AG08395 (cell line): ENCODE data around the gene APBA2.

Experiments used
- DNase-seq: peaks from one replicate; pipeline ENCODE4 v3.0.0; 2012; ENCODE audit warnings: mixed read lengths, low spot score

Gene APBA2

DNA sequence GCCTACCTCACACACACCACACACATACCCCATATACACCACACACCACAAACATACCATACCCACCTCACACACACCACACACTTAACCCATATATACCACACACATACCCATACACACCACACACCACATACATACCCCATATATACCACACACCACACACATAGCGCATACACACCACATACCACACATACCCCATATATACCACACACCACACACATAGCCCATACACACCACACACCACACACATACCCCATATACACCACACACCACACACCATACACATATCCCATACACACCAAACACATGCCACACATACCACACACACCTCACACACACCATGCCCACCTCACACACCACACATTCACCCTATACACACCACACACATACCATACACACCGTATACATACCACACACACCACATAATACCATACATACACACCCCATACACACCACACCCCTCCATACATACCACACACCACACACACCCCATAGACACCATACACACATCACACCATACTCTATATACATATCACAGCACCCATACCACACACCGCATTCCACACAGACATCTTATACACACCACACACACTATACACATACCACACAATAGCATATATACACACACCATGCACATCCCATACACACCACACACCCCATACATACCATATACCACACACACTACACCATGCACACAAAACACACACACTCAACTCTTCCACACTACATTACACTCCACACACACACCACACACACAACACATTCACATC, 29.5 kb downstream of the APBA2 start:
- no peak for DNase-seq

DNA sequence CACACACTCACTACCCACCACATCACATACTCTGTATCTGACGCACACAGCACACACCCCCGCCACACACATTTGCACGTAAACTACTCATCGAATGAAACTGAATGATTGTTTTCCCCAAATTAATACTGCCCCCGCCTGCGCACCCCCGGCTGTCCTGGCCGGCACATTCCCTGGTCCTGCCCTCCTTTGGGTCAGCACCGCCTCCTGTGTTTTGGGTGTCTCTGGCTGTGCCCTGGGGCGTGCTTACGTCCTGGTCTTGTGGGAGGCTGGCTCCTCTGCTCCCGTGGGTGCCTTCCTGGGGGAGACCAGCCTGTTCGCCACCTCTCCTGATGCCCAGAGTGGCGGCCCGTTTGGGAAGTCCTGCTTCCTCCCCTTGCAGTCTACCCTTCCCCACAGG, 30.2 kb downstream of the APBA2 start:
- no peak for DNase-seq

DNA sequence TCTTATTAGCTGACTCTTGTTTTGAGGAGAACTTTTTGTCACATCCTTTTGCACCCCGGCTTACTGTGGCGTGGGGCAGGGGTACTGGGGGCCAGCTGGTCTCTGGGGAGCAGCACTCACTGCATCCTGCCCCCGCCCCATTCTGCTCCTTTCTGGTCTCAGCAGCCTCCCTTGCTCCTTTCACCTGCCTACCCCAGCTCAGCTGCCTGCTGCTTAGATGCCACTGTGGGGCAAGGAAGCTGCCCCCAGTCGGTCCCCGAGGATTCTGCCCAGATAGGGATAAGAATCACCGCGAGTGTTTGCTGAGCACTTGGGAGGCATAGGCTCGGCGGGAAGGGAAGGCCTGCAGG, 32.0 kb downstream of the APBA2 start:
- no peak for DNase-seq

DNA sequence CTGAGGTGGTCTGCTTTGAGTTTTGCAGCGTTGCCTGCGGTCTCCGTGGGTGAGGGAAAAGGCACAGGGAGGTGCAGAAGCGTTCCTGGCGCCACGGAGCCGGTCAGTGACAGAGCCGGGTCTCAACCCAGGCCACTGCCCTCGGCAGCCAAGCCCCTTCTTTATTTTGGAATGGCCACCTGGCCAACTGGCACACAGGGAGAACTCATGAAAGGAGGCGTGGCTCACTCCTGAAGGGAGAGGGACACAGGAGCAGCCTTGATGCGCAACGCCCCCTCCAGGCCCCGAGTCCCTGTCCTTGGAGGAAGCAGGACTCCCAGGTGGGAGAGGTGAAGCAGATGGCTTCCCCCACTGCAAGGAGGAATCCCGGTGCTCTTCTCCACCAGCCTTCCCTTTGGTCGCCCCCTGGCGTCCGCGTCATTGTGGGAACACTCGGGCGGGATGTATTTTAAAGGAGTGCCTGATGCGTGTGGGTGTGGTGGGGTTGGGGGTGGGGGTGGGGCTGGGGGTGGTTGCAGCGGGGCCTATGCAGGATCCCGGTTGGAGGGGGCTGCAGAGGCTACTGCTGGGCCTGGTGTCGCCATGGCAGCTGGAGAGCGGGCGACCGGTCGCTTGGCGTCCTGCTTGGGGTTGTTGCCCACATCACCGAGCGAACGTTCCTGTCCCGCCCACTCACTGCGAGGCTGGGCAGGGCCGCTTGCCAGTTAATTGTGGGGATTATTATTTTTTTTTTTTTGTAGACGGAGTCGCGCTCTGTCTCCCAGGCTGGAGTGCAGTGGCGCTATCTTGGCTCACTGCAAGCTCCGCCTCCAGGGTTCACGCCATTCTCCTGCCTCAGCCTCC, 32.6 kb downstream of the APBA2 start:
- DNase-seq, result no peak

DNA sequence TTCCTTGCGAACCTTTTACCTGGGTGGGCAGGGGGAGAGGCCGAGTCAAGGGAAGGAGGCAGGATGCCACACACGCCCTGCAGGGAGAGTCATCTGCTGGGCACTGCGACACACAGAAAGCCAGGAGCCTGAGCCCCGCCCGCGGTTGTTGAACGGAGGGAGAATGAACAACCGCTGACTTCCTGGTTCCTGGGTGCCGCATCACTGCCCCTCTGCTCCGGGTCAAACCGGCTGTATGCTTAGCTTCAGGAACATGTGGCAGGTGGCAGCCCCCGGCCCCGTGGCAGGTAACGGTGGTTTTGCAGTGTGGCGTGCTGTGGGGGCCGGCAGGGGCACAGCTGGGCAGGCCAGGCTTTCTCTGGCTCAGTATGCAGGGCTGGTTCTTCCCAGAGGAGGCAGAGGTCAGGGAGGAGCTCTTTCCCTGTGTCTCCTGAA, 33.4 kb downstream of the APBA2 start:
- DNase-seq, result no peak

DNA sequence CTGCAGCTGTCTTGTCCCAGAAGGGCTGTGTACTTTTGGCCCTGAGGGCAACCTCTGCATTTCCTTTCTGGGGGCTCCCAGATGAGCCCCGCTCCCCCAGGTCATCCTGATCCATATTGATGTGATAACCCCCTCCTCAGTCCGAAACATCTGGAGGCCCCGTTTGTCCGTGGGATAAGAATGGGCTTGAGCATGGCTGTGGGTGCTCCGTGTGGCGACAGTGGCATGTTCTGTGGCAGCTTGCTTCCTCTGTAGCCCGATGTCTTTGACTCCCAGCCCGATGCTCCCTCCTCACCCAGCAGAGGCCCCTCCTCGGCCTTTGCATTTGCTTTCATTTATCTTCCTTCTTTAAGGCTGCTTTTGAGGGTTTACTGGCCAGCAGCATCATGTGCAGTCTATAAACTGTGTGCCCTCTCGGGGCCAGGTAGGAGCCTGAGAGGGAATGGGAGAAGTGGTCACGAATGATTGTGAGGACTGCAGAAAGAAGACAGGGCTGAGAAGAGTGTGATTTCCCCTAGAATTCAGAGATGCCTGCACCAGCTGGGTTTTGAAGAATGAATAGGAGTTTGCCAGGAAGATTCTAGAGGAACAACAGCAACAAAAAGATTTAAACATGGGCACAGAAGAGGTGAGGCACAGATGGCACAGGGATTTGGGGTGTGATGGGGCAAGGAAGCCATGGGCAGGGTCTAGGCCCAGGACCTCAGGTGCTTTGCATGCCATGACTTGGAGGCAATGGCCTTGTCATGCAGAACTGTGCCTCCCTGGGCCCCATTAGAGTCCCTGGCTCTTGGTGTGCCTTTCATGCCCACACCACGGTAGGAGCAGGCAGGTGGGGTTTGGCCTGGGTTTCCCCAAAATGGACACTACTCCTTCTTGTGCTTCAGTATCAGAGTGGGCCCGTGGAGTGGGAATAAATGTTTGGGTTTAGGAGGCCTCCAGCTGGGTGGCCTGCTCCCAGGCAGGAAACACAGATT, 34.2 kb downstream of the APBA2 start:
- no peak for DNase-seq

DNA sequence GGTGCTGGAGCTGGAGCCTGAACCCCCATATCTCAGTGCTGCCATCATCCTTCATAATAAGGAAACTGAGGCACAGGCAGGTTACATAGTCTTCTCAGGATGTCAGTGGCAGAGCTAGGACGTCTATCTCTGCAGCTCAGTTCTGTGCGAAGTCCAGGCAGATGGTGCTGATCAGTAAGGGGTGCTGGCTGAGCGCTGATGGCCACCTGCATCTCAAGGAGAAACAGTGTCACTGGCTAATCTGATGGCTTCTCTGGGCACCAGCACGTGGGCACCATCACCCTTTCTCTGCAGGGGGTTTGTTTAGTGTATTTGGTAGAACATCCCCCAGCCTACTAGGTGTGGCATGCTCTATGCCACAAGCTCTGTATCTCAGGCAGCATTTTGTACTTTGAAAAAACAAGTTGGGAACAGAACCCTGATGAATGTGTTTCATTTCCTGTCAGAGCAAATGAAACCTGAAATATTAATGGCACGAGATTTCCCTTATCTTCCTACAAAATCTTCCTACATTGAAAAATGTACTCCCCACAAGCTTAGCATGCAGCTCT, 35.1 kb downstream of the APBA2 start:
- no peak for DNase-seq

DNA sequence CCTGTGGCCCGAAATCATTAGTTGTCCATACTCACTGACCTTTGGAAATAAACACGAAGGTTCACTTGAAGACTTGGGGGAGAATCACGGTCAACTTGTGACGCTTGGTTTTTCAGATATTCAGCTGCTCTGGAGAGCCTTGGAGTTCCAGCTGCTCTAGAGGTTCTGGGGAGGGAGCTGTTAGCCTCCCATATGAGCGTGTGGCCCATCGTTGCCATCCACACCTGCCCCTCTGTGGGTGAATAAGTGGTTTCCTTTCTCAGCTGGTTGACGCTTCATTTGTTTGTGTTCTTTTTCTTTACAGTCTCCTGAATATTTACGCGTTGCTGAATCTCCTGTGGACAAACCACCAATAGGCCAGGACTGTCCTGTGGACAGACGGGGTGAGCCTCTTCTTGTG, 35.6 kb downstream of the APBA2 start:
- no peak for DNase-seq

DNA sequence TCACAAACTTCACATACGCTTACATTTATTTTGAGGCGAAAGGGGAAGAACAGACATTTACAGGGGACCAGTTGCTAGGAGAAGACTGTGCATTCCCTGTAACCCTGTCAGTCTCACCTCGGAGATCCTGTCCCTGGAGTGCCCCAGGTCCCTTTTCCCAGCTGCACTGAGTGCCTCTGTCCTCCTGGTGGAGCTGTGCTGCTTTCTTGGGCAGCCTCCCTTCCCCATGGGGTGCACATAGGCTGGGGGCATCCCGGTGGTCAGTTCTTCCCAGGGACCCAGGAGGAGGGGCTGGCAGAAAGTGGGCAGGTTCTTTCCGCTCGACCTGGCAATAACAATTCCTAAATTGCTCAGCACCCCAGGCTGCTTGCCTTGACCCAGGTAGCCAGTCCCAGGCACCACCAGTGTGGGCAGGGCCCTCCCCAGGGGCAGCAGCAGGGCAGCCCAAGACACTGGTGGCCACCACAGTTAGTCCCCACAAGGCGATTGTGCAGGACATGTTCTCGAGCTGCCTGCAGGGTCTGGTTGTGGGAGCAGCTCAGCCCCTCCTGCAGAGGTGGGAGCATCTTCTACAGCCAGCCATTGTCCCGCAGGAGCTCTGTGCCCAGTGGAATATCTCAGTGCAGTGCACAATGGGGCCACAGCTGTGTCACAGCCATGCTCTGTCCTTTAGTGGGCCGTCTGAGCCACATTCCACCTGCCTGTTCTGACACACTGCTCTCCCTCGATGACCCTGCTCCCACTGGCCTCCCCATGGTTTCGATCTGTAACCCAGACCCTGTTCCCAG, 36.3 kb downstream of the APBA2 start:
- no peak for DNase-seq

DNA sequence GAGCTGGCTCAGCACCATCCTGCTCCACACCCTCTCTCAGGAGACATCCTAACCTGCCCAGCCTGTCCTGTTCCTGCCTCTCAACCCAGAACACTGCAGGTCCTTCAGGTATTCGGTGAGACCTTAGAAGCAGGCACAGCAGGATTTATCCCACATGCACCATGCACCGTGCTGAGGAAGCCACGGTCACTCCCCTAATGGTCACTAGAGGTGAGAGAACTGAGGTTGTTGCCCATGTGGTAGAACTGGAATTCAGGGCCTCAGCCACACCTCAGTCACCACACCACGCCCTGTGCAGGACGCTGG, 36.9 kb downstream of the APBA2 start:
- DNase-seq, result no peak

DNA sequence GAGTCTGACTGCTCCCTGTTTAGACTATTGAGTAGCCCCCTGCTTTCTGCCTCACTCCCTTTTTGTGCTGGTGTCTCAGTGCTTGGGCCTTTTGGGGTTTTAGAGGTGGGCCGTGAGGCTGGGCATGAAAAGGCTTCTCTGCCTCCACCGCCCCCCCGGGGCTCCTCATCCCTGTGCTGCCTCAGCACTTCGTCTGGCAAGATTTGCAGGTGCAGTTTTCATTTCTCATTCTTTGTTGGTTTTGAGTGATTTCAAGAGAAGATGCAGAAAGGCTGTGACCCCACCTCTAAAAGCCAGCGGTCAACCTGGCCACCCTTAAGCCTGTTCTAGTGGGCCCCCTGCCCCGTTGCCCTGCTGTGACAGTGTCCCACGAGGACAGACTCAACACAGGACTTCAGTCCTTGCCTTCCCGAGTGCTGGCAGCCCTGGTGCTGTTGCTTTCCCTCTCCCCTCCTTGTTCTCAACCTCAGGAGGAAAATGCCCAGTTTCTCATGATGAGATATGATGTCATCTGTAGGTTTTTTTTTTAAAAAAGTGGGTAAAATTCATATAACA, 38.0 kb downstream of the APBA2 start:
- no peak for DNase-seq

DNA sequence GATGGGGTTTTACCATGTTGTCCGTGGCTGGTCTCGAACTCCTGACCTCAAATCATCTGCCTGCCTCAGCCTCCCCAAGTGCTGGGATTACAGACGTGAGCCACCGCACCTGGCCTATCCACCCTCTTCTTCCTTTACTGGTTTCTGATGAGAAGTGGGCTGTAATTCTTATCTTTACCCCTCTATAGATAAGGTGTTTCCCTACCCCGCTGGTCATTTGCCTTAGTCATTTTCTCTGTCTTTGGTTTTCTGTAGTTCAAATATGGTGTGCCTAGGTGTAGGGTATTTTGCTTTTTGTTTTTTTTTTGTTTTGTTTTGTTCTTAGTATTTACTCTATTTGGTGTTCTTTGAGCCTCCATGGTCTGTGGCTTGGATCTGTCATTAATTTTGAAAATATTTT, 41.3 kb downstream of the APBA2 start:
- no peak for DNase-seq

DNA sequence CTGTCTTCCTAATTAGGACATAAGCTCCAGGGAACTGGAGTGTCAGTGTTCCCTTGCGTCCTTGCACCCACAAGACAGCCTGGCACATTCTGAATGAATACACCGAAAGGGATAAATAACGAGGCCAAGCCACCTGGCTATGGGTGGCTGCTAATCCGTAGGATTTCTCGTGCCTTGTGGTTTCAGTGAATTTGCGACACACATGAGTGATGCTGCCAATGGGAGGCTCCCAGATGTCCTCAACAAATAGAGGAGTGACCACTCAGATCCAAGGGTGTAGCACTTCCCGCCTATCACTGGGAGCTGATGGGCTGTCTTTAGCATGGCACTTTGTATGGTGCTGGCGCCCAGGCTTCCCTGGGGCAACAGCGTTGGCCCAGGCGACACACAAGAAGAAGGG, 43.4 kb downstream of the APBA2 start:
- no peak for DNase-seq

DNA sequence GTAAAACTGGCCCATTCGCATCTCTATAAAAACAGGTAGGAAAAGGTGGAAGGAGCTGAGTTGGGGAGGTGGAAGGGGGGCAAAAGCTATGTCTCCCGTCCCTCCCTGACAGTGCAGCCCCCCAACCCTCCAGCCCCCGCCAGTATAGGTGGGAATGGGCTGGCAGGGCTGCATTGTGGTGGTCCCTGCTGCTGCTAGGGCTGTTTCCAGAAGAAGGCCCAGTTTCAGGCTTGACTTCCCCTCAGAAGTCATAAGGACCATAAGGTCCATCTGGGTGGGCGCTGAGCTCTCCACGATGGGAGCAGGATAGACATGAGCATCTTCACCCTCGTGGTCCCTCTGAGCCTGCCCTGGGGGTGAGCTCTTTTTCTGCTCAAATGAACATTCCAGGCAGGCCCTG, 44.2 kb downstream of the APBA2 start:
- DNase-seq, result no peak

DNA sequence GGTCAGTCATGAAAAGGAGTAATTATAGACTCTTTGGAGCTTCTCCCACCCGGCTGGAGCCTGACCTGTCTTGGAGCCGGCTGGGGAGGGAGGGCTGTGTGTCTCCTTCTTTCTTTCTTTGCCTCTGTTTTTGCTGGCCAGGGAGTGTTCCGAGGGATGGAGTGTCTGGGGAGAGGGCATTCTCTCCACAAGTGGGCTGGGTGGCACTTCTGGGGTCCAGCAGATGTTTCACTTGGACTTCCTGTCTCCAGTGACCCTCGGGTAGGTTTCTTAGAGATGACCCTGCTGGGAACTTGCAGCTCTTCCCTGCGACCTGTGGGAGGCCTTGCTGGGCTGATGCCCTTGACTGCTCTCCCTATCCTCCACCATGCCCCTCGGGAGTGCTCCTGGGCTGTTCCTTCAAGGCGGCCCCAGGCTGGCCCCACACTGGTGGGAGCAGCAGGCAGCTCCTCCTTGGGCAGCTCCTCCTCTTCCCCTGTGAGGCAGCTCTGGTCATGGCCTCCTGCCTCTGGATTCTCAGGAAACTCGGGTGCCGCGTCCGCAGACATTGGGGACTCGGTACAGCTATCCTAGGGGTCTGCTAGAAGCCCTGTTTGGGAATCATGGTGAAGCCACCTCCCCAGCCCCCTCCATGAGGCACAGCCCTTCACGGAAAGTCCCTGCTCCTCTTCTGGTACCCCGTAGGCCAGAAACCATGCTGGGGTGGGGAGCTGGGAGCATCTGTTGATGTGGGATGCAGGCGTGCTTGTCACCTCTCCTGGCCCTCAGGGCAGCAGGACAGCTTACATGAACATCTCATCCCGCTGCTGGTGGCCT, 44.9 kb downstream of the APBA2 start:
- DNase-seq, result no peak

DNA sequence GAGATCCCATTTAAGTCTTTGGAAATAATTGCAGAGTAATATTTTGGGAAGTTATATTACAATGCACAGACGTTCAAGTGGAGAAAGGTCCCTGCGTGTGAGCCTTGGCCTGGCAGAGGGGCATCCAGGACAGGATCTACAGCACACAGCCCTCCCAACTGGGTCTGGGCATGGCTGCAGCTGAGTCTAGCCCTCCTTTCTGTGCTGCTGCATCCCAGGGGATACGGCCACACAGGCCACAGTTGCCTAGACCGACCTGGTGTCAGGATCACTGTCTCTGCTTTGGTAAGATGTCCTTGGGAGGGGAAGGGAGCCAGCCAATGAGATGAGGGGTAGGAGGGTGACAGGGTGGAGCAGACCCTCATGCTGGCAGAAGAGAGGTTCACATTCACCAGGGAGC, 46.1 kb downstream of the APBA2 start:
- no peak for DNase-seq

DNA sequence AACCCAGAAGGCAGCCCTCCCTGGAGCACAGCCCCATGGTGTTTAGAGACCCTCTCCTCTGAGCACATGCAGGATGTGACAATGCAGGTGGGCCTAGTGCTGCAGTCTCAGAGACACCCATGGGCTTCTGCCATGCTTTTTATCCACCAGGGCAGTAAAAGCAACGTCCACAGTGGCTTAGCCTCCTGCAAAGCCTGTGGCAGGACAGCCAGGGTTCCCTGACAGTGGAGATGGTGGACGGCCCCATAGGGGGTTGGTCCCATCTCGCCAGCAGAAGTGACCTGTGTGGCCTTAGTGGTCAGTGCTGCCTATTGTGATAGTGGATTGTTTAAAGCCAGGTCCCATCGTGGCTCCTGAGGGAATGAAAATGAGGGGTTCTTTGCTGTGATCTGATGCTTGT, 46.6 kb downstream of the APBA2 start:
- DNase-seq, result no peak

DNA sequence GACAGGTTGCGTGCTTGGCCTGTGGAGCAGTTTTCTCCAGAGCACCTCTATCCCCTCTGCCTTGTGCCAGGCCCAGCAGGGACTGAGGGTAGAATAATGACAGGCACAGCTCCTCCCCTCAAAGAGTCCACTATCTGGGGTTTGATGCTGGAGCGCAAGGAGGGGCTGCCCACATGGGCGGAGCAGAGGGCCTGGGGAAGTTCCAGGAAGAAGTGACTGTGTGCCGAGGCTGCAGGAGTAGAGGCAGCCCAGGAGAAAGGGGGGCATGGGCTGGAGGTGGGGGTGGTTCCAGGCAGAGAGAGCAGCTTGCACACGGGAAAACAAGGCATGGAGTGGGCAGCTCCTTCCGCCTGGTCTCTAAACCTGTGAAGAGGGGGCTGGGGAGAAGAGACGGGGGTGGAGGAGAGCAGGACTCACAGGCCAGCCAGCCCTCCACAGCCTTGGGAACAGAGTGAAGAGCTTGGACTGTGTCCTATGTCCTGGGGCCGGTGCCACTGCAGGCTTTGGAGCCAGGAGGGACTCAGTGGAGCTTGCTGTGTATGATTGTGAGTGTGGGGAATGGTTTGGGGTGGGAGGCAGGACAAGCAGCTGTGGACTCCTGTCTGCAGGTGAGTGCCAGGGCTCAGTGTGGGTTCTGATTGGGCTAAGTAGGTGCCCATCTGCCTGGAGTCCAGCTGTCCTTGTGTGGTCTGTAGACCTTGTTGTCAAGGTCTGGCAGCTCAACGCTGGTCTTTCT, 48.1 kb downstream of the APBA2 start:
- no peak for DNase-seq

DNA sequence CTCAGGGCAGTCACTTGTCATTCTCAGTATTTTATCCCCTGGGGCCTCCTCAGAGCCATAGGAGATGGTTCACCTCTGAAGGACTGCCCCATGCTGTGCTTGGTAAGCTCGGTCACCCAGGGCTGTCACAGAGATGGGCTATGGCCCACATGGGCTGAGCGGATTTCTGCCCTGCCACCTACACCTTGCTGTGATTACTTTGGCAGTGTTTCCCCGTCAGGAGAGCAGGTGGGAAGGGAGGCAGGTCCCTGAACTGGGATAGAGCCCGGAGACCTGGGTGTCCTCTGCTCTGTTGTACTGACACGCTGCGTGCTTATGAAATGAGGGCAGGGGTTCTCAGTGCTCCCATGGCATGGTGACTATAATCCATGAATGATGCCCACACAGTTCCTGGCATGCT, 48.9 kb downstream of the APBA2 start:
- DNase-seq, result no peak

DNA sequence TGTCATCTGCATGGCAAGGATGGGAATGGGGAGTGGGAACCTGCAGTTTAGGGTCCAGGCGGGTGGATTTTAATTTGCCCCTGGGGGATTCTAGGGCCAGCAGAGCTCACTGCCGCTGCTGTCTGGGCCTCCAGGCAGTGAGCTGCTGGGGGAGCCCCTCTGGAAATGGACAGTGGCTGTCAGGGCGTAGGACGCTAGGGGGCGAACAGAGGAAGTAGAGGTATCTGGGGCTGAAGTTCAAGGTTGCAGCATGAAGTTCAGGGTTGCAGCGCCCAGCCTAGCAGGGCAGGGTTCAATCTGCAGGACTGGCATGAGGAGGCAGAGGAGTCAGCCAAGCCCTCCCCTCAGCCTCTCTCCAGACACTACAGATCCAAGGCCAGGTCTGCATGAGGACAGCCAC, 49.5 kb downstream of the APBA2 start:
- no peak for DNase-seq
